OCI-LY7 (cell line): ENCODE results near the gene AK5. TPM values are rescaled to one million over a fixed set of nuclear protein-coding genes. Genes with fewer than 3 reads are reported as not detected.

Experiments
- BruUV-seq: library from RNA; stranded (reverse); fragments of 400-500 nt; replicated peaks from 2 replicates; lab custom pipeline; 2021; lab: Mats Ljungman, UMichigan
- CTCF ChIA-PET: fragments of 300-600 bp; sonication (Branson Sonifier 250); formaldehyde crosslinking; loops from one replicate; lab custom pipeline; 2022; ENCODE audit warnings: antibody characterized with exemption; ENCODE audit not compliant: unreplicated experiment; lab: Charles Lee
- POLR2A ChIA-PET: fragments of 300-600 bp; sonication (Branson Sonifier 250); formaldehyde crosslinking; loops from one replicate; lab custom pipeline; 2022; ENCODE audit warnings: antibody characterized with exemption; lab: Charles Lee
- DNase-seq: peaks from one replicate; pipeline ENCODE4 v3.0.0-alpha.2; 2015; ENCODE audit warnings: low spot score
- H2AFZ ChIP-seq: fragments of 200-600 bp; sonication (generic), shearing (Covaris generic); 2 replicates; pipeline ENCODE4 v1.6.1; 2014; ENCODE audit warnings: mild to moderate bottlenecking, antibody characterized with exemption, low read length, moderate library complexity
- H3K27ac ChIP-seq: fragments of 200-600 bp; sonication (generic); 2 replicates; pipeline ENCODE4 v1.5.1; 2014; ENCODE audit warnings: mixed run types, low read depth, mild to moderate bottlenecking, moderate library complexity, low read length, inconsistent platforms; ENCODE audit not compliant: poor library complexity, severe bottlenecking
- H3K36me3 ChIP-seq: fragments of 200-600 bp; sonication (generic); 2 replicates; pipeline ENCODE4 v1.6.1; 2014; ENCODE audit warnings: mild to moderate bottlenecking, antibody characterized with exemption, low read length, moderate library complexity, mixed read lengths; ENCODE audit not compliant: insufficient read depth
- H3K4me1 ChIP-seq: fragments of 200-600 bp; sonication (generic); 2 replicates; pipeline ENCODE4 v1.5.1; 2014; ENCODE audit warnings: mild to moderate bottlenecking, low read length; ENCODE audit not compliant: insufficient read depth, poor library complexity, severe bottlenecking
- H3K4me2 ChIP-seq: fragments of 200-600 bp; sonication (generic); 2 replicates; pipeline ENCODE4 v1.6.1; 2014; ENCODE audit warnings: mild to moderate bottlenecking, low read length
- H3K4me3 ChIP-seq: fragments of 200-600 bp; sonication (generic); 2 replicates; pipeline ENCODE4 v1.5.1; 2014; ENCODE audit warnings: mild to moderate bottlenecking, low read depth, low read length; ENCODE audit not compliant: poor library complexity, severe bottlenecking
- H3K79me2 ChIP-seq: fragments of 200-600 bp; sonication (generic); 2 replicates; pipeline ENCODE4 v1.6.1; 2016; ENCODE audit warnings: low read depth, mild to moderate bottlenecking, low read length, moderate library complexity, mixed read lengths; ENCODE audit not compliant: insufficient read depth
- H3K9me2 ChIP-seq: fragments of 200-600 bp; sonication (generic); 2 replicates; pipeline ENCODE4 v1.6.1; 2016; ENCODE audit warnings: mild to moderate bottlenecking, low read length, mixed read lengths; ENCODE audit not compliant: insufficient read depth
- H3K9me3 ChIP-seq: fragments of 200-600 bp; sonication (generic); 2 replicates; pipeline ENCODE4 v1.6.1; 2014; ENCODE audit warnings: mild to moderate bottlenecking, mixed run types, low read length, mixed read lengths
- H4K20me1 ChIP-seq: fragments of 200-600 bp; sonication (generic); 2 replicates; pipeline ENCODE4 v1.6.1; 2014; ENCODE audit warnings: mild to moderate bottlenecking, antibody characterized with exemption, low read length, moderate library complexity, mixed read lengths; ENCODE audit not compliant: insufficient read depth
- CTCF ChIP-seq: fragments of 200-600 bp; sonication (generic); conservative IDR thresholded peaks from 2 replicates; pipeline ENCODE4 v1.5.1; 2014; ENCODE audit warnings: mild to moderate bottlenecking, antibody characterized with exemption, low read length, moderate library complexity, mixed read lengths
- EZH2phosphoT487 ChIP-seq: fragments of 200-600 bp; sonication (generic); IDR thresholded peaks from 2 replicates; pipeline ENCODE4 v1.6.1; 2018; ENCODE audit warnings: low read depth, borderline replicate concordance, mild to moderate bottlenecking, mixed run types, antibody characterized with exemption, low read length, moderate library complexity, mixed read lengths
- intact Hi-C: fragments of 100-400 bp; cut with micrococcal nuclease; formaldehyde crosslinking; loops from one replicate; pipeline ENCODE4 v1.10.0; 2022; ENCODE audit not compliant: unreplicated experiment
- total RNA-seq, 2 experiments: library from RNA; depleted of rRNA in 1 of 2; stranded (reverse); fragments of >200 nt in 1 of 2; shearing (Covaris generic) in 1 of 2; gene quantifications; 2 replicates each; pipeline ENCODE4 v1.2.3, GENCODE V29; 2014 to 2022

Gene AK5
- total RNA-seq, 2 experiments from 2014 or later: not detected

GRCh38 chr1:77534456-77534855 is 252.6 kb downstream of the AK5 start:
- no peaks in the 10 kb centered on the region for H3K4me1 ChIP-seq
- DNase-seq: no peak
- H3K27ac ChIP-seq: no peak overlapping the region
- no peaks in the 10 kb centered on the region for H4K20me1 ChIP-seq
- POLR2A ChIA-PET: interaction anchor here (1.2 kb wide), 1 partner anchor 16 kb away, joined by 3 read pairs; no protein-coding TSS in a partner anchor
- intact Hi-C loops: no loop called here
- H2AFZ ChIP-seq: no peak overlapping the region
- H3K9me2 ChIP-seq: no peaks in the 10 kb centered on the region
- no peak overlapping the region for H3K4me3 ChIP-seq
- H3K36me3 ChIP-seq: no peaks in the 10 kb centered on the region
- no peaks in the 10 kb centered on the region for H3K79me2 ChIP-seq
- BruUV-seq: no TSS peak
- H3K4me2 ChIP-seq: no peak overlapping the region
- no peak for TF ChIP-seq EZH2phosphoT487
- TF ChIP-seq CTCF: no peak
- CTCF ChIA-PET: no interaction called here
- H3K9me3 ChIP-seq: no peaks in the 10 kb centered on the region

- Histone ChIP-seq H3K4me3 (no peak overlapping the region), H2AFZ (no peak overlapping the region), H3K9me3 (no peaks in the 10 kb centered on the region), H3K36me3 (no peaks in the 10 kb centered on the region), H3K4me1 (peaks cover 13% of the 10 kb centered on the region), H4K20me1 (no peaks in the 10 kb centered on the region), H3K9me2 (no peaks in the 10 kb centered on the region), H3K4me2 (no peak overlapping the region), H3K27ac (no peak overlapping the region), H3K79me2 (no peaks in the 10 kb centered on the region)
- POLR2A ChIA-PET: interaction anchor here (0.6 to 1.6 kb wide), 5 partner anchors 9 to 67 kb away, joined by 3 to 6 read pairs (median 3); no protein-coding TSS in a partner anchor
- no peak for TF ChIP-seq EZH2phosphoT487
- TF ChIP-seq CTCF: no peak
- intact Hi-C loops: no loop called here
- CTCF ChIA-PET: no interaction called here
- no peak for DNase-seq
- no TSS peak for BruUV-seq
Observed at GRCh38 chr1:77536813-77537212, 255.0 kb downstream of the AK5 start.

- Histone ChIP-seq H3K36me3 (no peaks in the 10 kb centered on the region), H3K9me2 (no peaks in the 10 kb centered on the region), H3K4me2 (no peak overlapping the region), H3K4me3 (no peak overlapping the region), H3K4me1 (peaks cover 13% of the 10 kb centered on the region), H4K20me1 (no peaks in the 10 kb centered on the region), H2AFZ (no peak overlapping the region), H3K9me3 (no peaks in the 10 kb centered on the region), H3K79me2 (no peaks in the 10 kb centered on the region), H3K27ac (no peak overlapping the region)
- CTCF ChIA-PET: interaction anchor here (0.9 kb wide), 1 partner anchor 377 kb away, joined by 3 read pairs; no protein-coding TSS in a partner anchor
- no TSS peak for BruUV-seq
- TF ChIP-seq EZH2phosphoT487: no peak
- TF ChIP-seq CTCF: no peak
- POLR2A ChIA-PET: interaction anchor here (0.6 to 1.2 kb wide), 6 partner anchors 10 to 445 kb away, joined by 3 to 5 read pairs (median 3); no protein-coding TSS in a partner anchor
- DNase-seq: no peak
- intact Hi-C loops: no loop called here
Observed at GRCh38 chr1:77538956-77539518, 257.2 kb downstream of the AK5 start.
